Spleen (tissue), 11 donors: ENCODE measurements around the gene SETD3. TPM values are rescaled to one million over a fixed set of nuclear protein-coding genes. Genes with fewer than 3 reads are reported as not detected.

Experiments used
- DNase-seq: peaks from one replicate; pipeline ENCODE4 v3.0.0-alpha.2; 2020
- H3K27ac ChIP-seq, 8 donors: fragments of 200-600 bp; sonication (generic) in 7 of 8; 1 replicate in 4 of 8; 2 replicates in 4 of 8; pipeline versions ENCODE4 v1.5.0 to v1.8.0; 2016 to 2021; ENCODE audit warnings: inconsistent platforms in 4 of 8, mild to moderate bottlenecking in 4 of 8, moderate library complexity in 1 of 8
- H3K27me3 ChIP-seq, 7 donors: fragments of 200-600 bp; sonication (generic) in 6 of 7; replicated peaks in 1 of 7; 1 replicate in 4 of 7; 2 replicates in 3 of 7; pipeline versions ENCODE4 v1.5.0 to v1.8.0; 2016 to 2021; ENCODE audit warnings: inconsistent platforms in 3 of 7, mild to moderate bottlenecking in 1 of 7
- H3K36me3 ChIP-seq, 6 donors: fragments of 200-600 bp; sonication (generic) in 5 of 6; 1 replicate in 4 of 6; 2 replicates in 2 of 6; pipeline versions ENCODE4 v1.5.0 to v1.8.0; 2016 to 2021; ENCODE audit warnings: inconsistent platforms in 2 of 6
- H3K4me1 ChIP-seq, 6 donors: fragments of 200-600 bp; sonication (generic) in 5 of 6; 1 replicate in 3 of 6; 2 replicates in 3 of 6; pipeline versions ENCODE4 v1.5.0 to v1.8.0; 2016 to 2021; ENCODE audit warnings: inconsistent platforms in 3 of 6
- H3K4me3 ChIP-seq, 8 donors: fragments of 200-600 bp; sonication (generic) in 7 of 8; 1 replicate in 4 of 8; 2 replicates in 4 of 8; pipeline versions ENCODE4 v1.5.0 to v1.8.0; 2016 to 2021; ENCODE audit warnings: inconsistent platforms in 4 of 8, mild to moderate bottlenecking in 4 of 8, moderate library complexity in 2 of 8
- H3K9me3 ChIP-seq, 8 donors: fragments of 200-600 bp; sonication (generic) in 7 of 8; 1 replicate in 4 of 8; 2 replicates in 4 of 8; pipeline versions ENCODE4 v1.5.0 to v1.8.0; 2016 to 2021; ENCODE audit warnings: inconsistent platforms in 4 of 8
- POLR2A ChIP-seq, 3 donors: fragments of 450-650 bp; IDR thresholded peaks; one replicate each; pipeline ENCODE4 v1.5.1; 2017; ENCODE audit warnings: antibody characterized with exemption in 3 of 3, mild to moderate bottlenecking in 1 of 3
- POLR2AphosphoS5 ChIP-seq, 3 donors: sonication (generic); formaldehyde crosslinking; IDR thresholded peaks; one replicate each; pipeline ENCODE4 v1.5.1; 2017; ENCODE audit warnings: antibody characterized with exemption in 3 of 3
- WGBS, 5 donors: extraction: QIAGEN DNeasy Blood & Tissue Kit in 3 of 5; methylation state at CpG; one replicate each; pipeline versions ENCODE4 v1.1.5 to v1.1.7; 2013 to 2018; 5-methylcytosine and 5-hydroxymethylcytosine counted together
- intact Hi-C: fragments of 100-400 bp; cut with DNase I; formaldehyde crosslinking; loops from one replicate; pipeline ENCODE4 v1.15.0; 2023; ENCODE audit warnings: low total_unique reads
- polyA plus RNA-seq, 3 donors: library from polyadenylated mRNA; stranded (reverse); fragments of 200-250 nt; gene quantifications; one replicate each; pipeline ENCODE4 v1.2.1, GENCODE V29; 2013
- total RNA-seq, 7 donors: library from RNA; depleted of rRNA in 3 of 7; stranded (reverse); fragments of >200 nt in 3 of 7; fragmentation: NEBNext Ultra II Directional in 4 of 7; extraction: Animal tissue kit (Norgen Biotek cat#: 25700) in 4 of 7; gene quantifications; one replicate each; pipeline versions ENCODE4 v1.1.0 to v1.2.1, GENCODE V29; 2016 to 2021
- TF ChIP-seq, protein P1 (sequence below), 11 experiments: fragments of 200-600 bp in 7 of 11; fragments of 450-650 bp in 4 of 11; sonication (generic) in 4 of 11; IDR thresholded peaks in 8 of 11; conservative IDR thresholded peaks in 3 of 11; 1 replicate in 7 of 11; 2 replicates in 4 of 11; pipeline versions ENCODE4 v1.4.0 to v1.8.0; 2016 to 2021; ENCODE audit warnings: antibody characterized with exemption in 11 of 11, inconsistent platforms in 4 of 11, mild to moderate bottlenecking in 1 of 11
- donor health status: healthy with polysubstance abuse.
- donor health status: DM: no; HTN: no; CAD: no; lungs with moderate emphysema.
- donor health status: DM: no; HTN: no; CAD: no.
- donor health status: Bipolar disorder and iron deficiency.
- donor health status: healthy.
- donor health status: DM: no; HTN: no; CAD: no.
- donor health status: DM: yes; HTN: yes; CAD: no.

Gene SETD3
- total and polyA plus RNA-seq, 10 donors = 18.1 to 84.4 (median 62.4) TPM

DNA sequence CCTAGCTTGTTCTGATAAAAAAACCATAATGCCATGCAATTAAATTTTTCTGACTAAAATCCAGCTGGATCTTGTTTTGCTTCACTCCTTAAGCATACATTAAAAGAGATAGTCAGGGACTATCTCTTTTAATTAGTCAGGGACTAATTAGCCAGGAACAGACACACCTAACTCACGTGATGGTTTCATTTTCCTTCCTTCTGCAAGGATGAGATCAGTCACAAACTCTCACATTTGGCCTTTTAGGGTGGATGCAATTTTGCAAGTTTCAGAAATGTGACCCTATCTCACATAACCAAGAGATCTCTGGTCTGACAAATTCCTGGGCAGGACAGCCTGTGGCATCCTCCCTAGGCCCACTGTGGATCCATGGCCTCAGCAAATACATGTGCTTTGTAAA lies 62.4 kb downstream of the SETD3 start:
- TF ChIP-seq, protein P1, sequence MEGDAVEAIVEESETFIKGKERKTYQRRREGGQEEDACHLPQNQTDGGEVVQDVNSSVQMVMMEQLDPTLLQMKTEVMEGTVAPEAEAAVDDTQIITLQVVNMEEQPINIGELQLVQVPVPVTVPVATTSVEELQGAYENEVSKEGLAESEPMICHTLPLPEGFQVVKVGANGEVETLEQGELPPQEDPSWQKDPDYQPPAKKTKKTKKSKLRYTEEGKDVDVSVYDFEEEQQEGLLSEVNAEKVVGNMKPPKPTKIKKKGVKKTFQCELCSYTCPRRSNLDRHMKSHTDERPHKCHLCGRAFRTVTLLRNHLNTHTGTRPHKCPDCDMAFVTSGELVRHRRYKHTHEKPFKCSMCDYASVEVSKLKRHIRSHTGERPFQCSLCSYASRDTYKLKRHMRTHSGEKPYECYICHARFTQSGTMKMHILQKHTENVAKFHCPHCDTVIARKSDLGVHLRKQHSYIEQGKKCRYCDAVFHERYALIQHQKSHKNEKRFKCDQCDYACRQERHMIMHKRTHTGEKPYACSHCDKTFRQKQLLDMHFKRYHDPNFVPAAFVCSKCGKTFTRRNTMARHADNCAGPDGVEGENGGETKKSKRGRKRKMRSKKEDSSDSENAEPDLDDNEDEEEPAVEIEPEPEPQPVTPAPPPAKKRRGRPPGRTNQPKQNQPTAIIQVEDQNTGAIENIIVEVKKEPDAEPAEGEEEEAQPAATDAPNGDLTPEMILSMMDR (IDR thresholded peaks at IDR 0.05 in 8 of 11, conservative IDR thresholded peaks at IDR 0.05 in 3 of 11) = no peak
- TF ChIP-seq POLR2AphosphoS5 (IDR thresholded peaks at IDR 0.05) (no peak), POLR2A (IDR thresholded peaks at IDR 0.05) (no peak)
- no peaks in the 10 kb centered on the region for H3K9me3 ChIP-seq
- H3K4me1 ChIP-seq = peaks cover 0 to 16% (median 5%) of the 10 kb centered on the region in 6 donors
- 33 to 71% (median 47%) methylated on average over 1 of the region's 1 CpG for WGBS, 5 donors
- intact Hi-C loops = no loop called here
- no peak for DNase-seq
- H3K36me3 ChIP-seq = peaks cover 0 to 28% (median 1%) of the 10 kb centered on the region in 6 donors
- no peaks in the 10 kb centered on the region for H3K27me3 ChIP-seq
- H3K27ac ChIP-seq = no peak overlapping the region
- no peak overlapping the region for H3K4me3 ChIP-seq

DNA sequence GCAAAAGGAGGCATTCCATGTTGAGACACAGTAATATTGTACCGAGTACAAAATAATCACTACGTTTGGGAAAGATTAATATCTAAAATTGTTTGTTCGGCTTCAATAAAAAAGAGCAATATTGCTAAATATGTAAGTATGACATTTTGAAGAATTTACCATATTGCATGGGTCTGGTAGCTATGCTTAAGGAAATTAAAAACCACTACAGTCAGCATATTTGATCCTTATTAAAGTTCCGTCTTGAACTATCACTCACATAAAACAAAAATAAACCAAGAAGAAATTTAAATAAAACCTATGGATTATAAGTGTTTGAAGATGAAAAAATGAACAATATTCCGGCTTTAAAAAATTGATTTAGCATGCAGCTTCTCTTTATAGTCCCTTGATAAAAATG lies 63.8 kb downstream of the SETD3 start:
- 92 to 97% (median 96%) methylated on average over 5 of the region's 5 CpGs for WGBS, 5 donors
- no peak overlapping the region for H3K27ac ChIP-seq
- peaks cover 0 to 16% (median 5%) of the 10 kb centered on the region in 6 donors for H3K4me1 ChIP-seq
- intact Hi-C loops = no loop called here
- H3K9me3 ChIP-seq = no peaks in the 10 kb centered on the region
- no peaks in the 10 kb centered on the region for H3K27me3 ChIP-seq
- TF ChIP-seq POLR2AphosphoS5 (IDR thresholded peaks at IDR 0.05) (no peak), POLR2A (IDR thresholded peaks at IDR 0.05) (no peak)
- TF ChIP-seq, protein P1 (IDR thresholded peaks at IDR 0.05 in 8 of 11, conservative IDR thresholded peaks at IDR 0.05 in 3 of 11) = no peak
- H3K36me3 ChIP-seq = peaks cover 0 to 33% (median 11%) of the 10 kb centered on the region in 6 donors
- H3K4me3 ChIP-seq = no peak overlapping the region
- DNase-seq = no peak

DNA sequence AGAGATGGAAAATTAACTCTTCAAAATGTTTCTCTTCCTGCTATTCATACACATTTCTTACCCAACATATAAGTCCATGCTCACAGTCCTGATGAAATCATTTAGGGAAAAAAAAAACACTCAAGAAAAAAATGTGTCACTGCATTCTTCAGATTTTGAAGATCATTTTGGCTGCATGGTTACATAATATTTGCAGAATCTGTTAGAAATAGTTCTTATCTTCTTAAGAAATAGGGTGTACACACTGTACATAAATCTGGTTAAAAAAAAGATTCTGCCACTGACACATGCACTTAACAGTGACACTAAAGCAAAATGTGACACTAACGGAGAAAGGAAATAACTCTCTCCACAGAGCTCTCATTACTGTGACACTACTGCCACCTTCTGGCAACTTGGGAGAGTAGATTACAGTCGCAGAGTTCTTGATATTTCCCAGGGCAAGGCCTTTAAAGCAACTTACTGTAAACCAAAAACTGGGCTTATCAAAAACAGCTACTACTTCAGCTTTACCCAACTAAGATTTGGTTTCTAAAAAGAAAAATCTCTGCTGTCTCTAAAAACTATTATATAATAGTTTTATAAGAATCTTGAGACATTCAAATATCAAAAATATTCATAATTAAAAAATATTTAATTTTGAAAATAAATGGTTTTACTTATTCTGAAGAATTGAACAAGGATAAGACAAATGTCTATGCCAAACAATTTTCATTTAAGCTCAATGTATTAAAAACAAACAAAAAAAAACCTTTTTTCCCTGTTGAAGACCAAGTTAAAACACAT lies 65.0 kb downstream of the SETD3 start:
- Histone ChIP-seq H3K4me1 (peaks cover 0 to 16% (median 5%) of the 10 kb centered on the region in 6 donors), H3K9me3 (no peaks in the 10 kb centered on the region), H3K27ac (no peak overlapping the region), H3K27me3 (no peaks in the 10 kb centered on the region), H3K36me3 (peaks cover 0 to 46% (median 16%) of the 10 kb centered on the region in 6 donors), H3K4me3 (no peak overlapping the region)
- no peak for DNase-seq
- 1 to 5% (median 3%) methylated on average over 2 of the region's 2 CpGs for WGBS, 5 donors
- intact Hi-C loops = no loop called here
- TF ChIP-seq, protein P1 (IDR thresholded peaks at IDR 0.05 in 8 of 11, conservative IDR thresholded peaks at IDR 0.05 in 3 of 11) = peak; percentile 58 to 83 (median 80)
- TF ChIP-seq POLR2AphosphoS5 (IDR thresholded peaks at IDR 0.05) = no peak

DNA sequence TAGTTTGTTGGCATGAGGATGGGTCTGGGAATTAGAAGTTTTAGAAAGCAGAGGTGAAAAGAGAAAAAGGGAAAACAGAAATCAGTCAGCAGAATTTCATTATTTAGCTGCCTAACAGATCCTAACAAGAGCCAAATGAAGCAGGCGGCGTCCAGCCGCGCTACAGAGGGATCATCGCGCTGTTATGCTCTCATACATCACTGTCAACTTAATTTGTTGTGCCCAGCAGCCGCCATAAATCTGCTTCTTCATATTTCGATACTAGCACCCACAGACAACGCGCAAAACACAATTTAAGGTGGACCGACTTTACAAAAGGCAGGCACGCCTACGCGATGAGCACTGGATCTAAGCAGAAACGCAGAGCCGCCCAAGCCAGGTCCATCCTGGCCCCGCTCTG lies 66.7 kb downstream of the SETD3 start:
- Histone ChIP-seq H3K27me3 (no peaks in the 10 kb centered on the region), H3K9me3 (no peaks in the 10 kb centered on the region), H3K36me3 (peaks cover 0 to 60% (median 21%) of the 10 kb centered on the region in 6 donors), H3K4me3 (no peak overlapping the region), H3K27ac (no peak overlapping the region), H3K4me1 (peaks cover 0 to 16% (median 5%) of the 10 kb centered on the region in 6 donors)
- intact Hi-C loops = no loop called here
- WGBS, 5 donors = 94 to 98% (median 97%) methylated on average over 17 of the region's 17 CpGs
- no peak for TF ChIP-seq POLR2AphosphoS5 (IDR thresholded peaks at IDR 0.05)
- no peak for TF ChIP-seq POLR2A (IDR thresholded peaks at IDR 0.05)
- TF ChIP-seq, protein P1 (IDR thresholded peaks at IDR 0.05 in 8 of 11, conservative IDR thresholded peaks at IDR 0.05 in 3 of 11) = no peak
- no peak for DNase-seq
